Duodenal mucosa (tissue), 2 donors: ENCODE data around the gene SERPINA10.

ENCODE experiments used
- H3K27ac ChIP-seq: one replicate; pipeline ENCODE4 v1.7.0; 2013; ENCODE audit warnings: low read depth, low read length
- H3K27me3 ChIP-seq, 2 donors: one replicate each; pipeline ENCODE4 v1.7.0; 2013; ENCODE audit warnings: low read length in 2 of 2, control low read depth in 1 of 2; ENCODE audit not compliant: insufficient read depth in 2 of 2, control insufficient read depth in 1 of 2
- H3K36me3 ChIP-seq, 2 donors: one replicate each; pipeline ENCODE4 v1.7.0; 2013; ENCODE audit warnings: low read length in 2 of 2, control low read depth in 1 of 2; ENCODE audit not compliant: insufficient read depth in 2 of 2, control insufficient read depth in 1 of 2
- H3K4me1 ChIP-seq, 2 donors: one replicate each; pipeline ENCODE4 v1.7.0; 2013; ENCODE audit warnings: low read length in 2 of 2, control low read depth in 1 of 2; ENCODE audit not compliant: insufficient read depth in 2 of 2, control insufficient read depth in 1 of 2
- H3K4me3 ChIP-seq, 2 donors: one replicate each; pipeline ENCODE4 v1.7.0; 2013; ENCODE audit warnings: low read length in 2 of 2, low read depth in 1 of 2
- H3K9ac ChIP-seq, 2 donors: one replicate each; pipeline ENCODE4 v1.7.0; 2013; ENCODE audit warnings: low read length in 2 of 2, low read depth in 1 of 2
- H3K9me3 ChIP-seq, 2 donors: one replicate each; pipeline ENCODE4 v1.7.0; 2013; ENCODE audit warnings: low read length in 2 of 2, control low read depth in 1 of 2; ENCODE audit not compliant: control insufficient read depth in 1 of 2

Gene SERPINA10

GRCh38 chr14:94330857-94331256 is 37.8 kb upstream of the SERPINA10 start:
- no peaks in the 10 kb centered on the region for H3K36me3 ChIP-seq
- no peaks in the 10 kb centered on the region for H3K9me3 ChIP-seq
- H3K27ac ChIP-seq, result no peak overlapping the region
- no peak overlapping the region for H3K4me3 ChIP-seq
- no peak overlapping the region for H3K9ac ChIP-seq
- H3K4me1 ChIP-seq, result no peaks in the 10 kb centered on the region
- H3K27me3 ChIP-seq, result no peaks in the 10 kb centered on the region

GRCh38 chr14:94330432-94330831 is 37.4 kb upstream of the SERPINA10 start:
- no peaks in the 10 kb centered on the region for H3K4me1 ChIP-seq
- H3K4me3 ChIP-seq, result no peak overlapping the region
- H3K36me3 ChIP-seq, result no peaks in the 10 kb centered on the region
- no peaks in the 10 kb centered on the region for H3K27me3 ChIP-seq
- no peak overlapping the region for H3K9ac ChIP-seq
- no peaks in the 10 kb centered on the region for H3K9me3 ChIP-seq
- no peak overlapping the region for H3K27ac ChIP-seq

DNA sequence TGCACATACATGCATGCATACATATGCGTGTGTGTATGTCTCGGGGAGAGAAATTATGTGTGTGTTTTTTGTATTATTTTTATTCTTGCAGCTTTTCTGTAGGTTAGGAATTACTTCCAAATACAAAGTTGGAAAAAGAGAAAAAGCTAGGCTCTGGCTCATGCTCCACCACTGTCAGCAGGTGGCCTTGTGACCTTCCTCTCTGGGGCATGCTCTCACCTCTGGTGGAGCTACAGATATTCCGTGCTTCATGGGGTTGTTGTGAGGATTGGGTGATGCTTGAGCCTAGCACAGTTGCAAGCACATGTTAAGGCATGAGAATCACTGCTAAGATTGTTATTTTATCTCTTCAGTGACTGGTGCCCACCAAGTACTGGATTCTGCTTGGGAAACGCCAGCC is 36.8 kb upstream of the SERPINA10 start:
- Histone ChIP-seq H3K27ac (no peak overlapping the region), H3K4me3 (no peak overlapping the region), H3K36me3 (no peaks in the 10 kb centered on the region), H3K9me3 (no peaks in the 10 kb centered on the region), H3K27me3 (no peaks in the 10 kb centered on the region), H3K4me1 (no peaks in the 10 kb centered on the region), H3K9ac (no peak overlapping the region)

GRCh38 chr14:94328196-94328595 is 35.1 kb upstream of the SERPINA10 start:
- no peaks in the 10 kb centered on the region for H3K36me3 ChIP-seq
- H3K4me1 ChIP-seq, result no peaks in the 10 kb centered on the region
- H3K9ac ChIP-seq, result no peak overlapping the region
- H3K27ac ChIP-seq, result no peak overlapping the region
- no peaks in the 10 kb centered on the region for H3K9me3 ChIP-seq
- no peak overlapping the region for H3K4me3 ChIP-seq
- no peaks in the 10 kb centered on the region for H3K27me3 ChIP-seq

DNA sequence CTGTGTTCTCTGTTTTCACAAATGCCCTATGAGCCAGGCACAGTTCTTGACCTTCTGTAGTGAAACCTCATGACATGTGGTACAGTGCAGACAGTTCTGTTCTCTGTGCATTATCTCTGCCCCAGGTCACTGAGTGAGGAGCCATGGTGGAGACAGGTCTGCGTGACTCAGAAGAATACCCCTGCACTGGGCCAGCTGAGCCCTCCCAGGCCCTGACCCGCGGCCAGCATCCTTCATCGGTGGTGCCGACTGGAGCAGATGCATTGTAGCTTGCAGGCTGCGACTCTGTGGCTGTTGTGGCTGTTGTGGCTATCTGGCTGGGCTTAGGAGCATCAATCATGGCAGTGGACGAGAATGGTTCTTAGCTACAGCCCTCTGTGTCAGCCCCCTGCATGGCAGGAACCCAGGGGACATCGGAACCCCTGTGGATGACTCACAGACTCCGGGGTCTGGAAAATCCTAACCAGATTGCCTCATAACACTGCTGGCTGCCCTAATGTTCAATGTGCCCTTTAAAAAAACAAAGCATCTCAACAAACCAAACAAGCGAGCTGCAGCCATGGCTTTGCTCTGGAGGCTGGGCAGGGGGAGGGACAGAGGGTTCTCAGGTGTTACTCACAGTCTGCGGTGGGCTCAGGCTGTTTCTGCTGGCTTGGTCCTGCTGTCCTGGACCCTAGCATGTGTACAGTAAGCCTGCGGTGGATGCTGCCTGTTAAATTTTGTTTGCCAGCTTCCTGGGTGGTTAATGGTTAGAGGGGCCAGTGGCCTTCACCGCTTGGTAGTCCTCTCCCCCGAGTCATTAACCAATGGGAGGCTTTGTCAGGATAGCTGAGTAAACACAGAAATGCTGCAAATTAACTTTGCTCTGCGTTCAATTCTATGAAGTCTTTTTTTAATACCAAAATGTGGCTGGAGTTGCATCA is 29.8 kb upstream of the SERPINA10 start, which contains the start of gene SERPINA6:
Gene SERPINA6, minus strand, starts transcription at position 689 of the 923 bp plus-strand sequence. CDS start 8,688 bp downstream, outside the sequence.
- Histone ChIP-seq H3K36me3 (no peaks in the 10 kb centered on the region), H3K9me3 (no peaks in the 10 kb centered on the region), H3K27me3 (peaks cover 0 to 4% of the 10 kb centered on the region in 2 donors), H3K9ac (no peak within 1 kb of the TSS), H3K4me3 (no peak within 1 kb of the TSS), H3K4me1 (no peaks in the 10 kb centered on the region), H3K27ac (no peak within 1 kb of the TSS)

GRCh38 chr14:94321421-94322271 is 28.6 kb upstream of the SERPINA10 start:
- Histone ChIP-seq H3K9me3 (no peaks in the 10 kb centered on the region), H3K4me1 (no peaks in the 10 kb centered on the region), H3K27ac (no peak overlapping the region), H3K36me3 (no peaks in the 10 kb centered on the region), H3K4me3 (no peak overlapping the region), H3K9ac (no peak overlapping the region), H3K27me3 (peaks cover 0 to 4% of the 10 kb centered on the region in 2 donors)

- no peaks in the 10 kb centered on the region for H3K9me3 ChIP-seq
- no peak overlapping the region for H3K4me3 ChIP-seq
- no peaks in the 10 kb centered on the region for H3K4me1 ChIP-seq
- H3K9ac ChIP-seq, result no peak overlapping the region
- H3K27me3 ChIP-seq, result peaks cover 0 to 4% of the 10 kb centered on the region in 2 donors
- no peak overlapping the region for H3K27ac ChIP-seq
- H3K36me3 ChIP-seq, result no peaks in the 10 kb centered on the region
Measured at GRCh38 chr14:94320243-94320642, 27.2 kb upstream of the SERPINA10 start.

DNA sequence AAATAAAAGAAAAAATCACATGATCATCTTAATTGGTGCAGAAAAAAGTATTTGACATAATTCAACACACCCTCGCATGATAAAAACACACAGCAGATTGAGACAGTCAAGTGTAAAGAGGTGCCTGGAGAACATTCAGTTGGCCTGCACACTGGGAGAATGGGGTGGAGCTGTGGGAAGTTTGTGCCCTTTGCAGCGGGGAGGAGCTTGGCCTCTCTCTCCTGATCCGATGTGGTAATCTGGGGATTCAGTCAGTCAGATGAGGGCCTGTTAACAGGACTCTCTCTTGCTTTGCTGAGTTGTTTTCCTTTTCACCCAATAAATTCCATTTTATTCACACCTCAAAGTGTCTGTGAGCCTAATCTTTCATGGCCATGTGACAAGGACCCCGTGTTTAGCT is 24.2 kb upstream of the SERPINA10 start:
- Histone ChIP-seq H3K36me3 (no peaks in the 10 kb centered on the region), H3K4me3 (no peak overlapping the region), H3K4me1 (no peaks in the 10 kb centered on the region), H3K27me3 (peaks cover 0 to 4% of the 10 kb centered on the region in 2 donors), H3K9me3 (no peaks in the 10 kb centered on the region), H3K9ac (no peak overlapping the region), H3K27ac (no peak overlapping the region)

- no peaks in the 10 kb centered on the region for H3K4me1 ChIP-seq
- no peak overlapping the region for H3K4me3 ChIP-seq
- H3K27ac ChIP-seq, result no peak overlapping the region
- H3K9ac ChIP-seq, result no peak overlapping the region
- H3K27me3 ChIP-seq, result peaks cover 0 to 4% of the 10 kb centered on the region in 2 donors
- no peaks in the 10 kb centered on the region for H3K36me3 ChIP-seq
- no peaks in the 10 kb centered on the region for H3K9me3 ChIP-seq
Measured at GRCh38 chr14:94316692-94317091, 23.6 kb upstream of the SERPINA10 start.

DNA sequence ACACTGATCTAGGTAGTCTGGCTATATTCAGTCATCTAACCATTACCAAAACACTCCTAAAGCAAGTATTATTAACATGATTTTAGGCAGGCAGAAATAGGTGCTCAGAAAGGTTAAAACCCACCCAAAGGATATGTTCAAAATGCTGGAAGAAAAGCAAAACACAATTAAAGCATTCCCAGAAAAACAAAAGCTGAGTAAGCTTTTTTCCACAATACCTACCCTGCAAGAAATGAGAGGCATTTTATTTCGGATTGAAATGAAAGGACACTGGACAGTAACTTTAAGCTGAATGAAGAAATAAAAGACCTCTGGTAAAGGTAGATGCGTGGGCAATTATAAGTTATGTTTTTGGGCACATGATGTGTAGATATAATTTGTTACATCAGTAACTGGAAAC is 21.8 kb upstream of the SERPINA10 start:
- no peak overlapping the region for H3K4me3 ChIP-seq
- no peaks in the 10 kb centered on the region for H3K27me3 ChIP-seq
- no peaks in the 10 kb centered on the region for H3K36me3 ChIP-seq
- H3K4me1 ChIP-seq, result no peaks in the 10 kb centered on the region
- no peak overlapping the region for H3K27ac ChIP-seq
- H3K9ac ChIP-seq, result no peak overlapping the region
- H3K9me3 ChIP-seq, result no peaks in the 10 kb centered on the region
